ENCODE data around the gene SELE. TPM values are rescaled to one million over a fixed set of nuclear protein-coding genes. Genes with fewer than 3 reads are reported as not detected.

The SELE gene
- total and polyA plus RNA-seq, 2 of the 4 experiments (the other 2 are of a cell fraction) = not detected

- Histone ChIP-seq H3K4me3 (ENCODE audit: insufficient read depth, low read depth, low read length) (no peak overlapping the region), H3K9me3 (ENCODE audit: control insufficient read depth, insufficient read depth, low read length) (no peaks in the 10 kb centered on the region), H2BK120ac (ENCODE audit: low read depth, low read length) (no peak overlapping the region), H3K23ac (ENCODE audit: low read depth, low read length) (no peak overlapping the region), H3K27me3 (ENCODE audit: control insufficient read depth, insufficient read depth, low read length) (no peaks in the 10 kb centered on the region), H4K20me1 (ENCODE audit: insufficient read depth, low read length) (no peaks in the 10 kb centered on the region), H3K4me2 (ENCODE audit: low read depth, low read length) (no peak overlapping the region), H3K4ac (ENCODE audit: low read depth, low read length) (no peak overlapping the region), H3K18ac (ENCODE audit: low read depth, low read length) (no peak overlapping the region), H2AFZ (replicated peaks; ENCODE audit: low read length, poor library complexity) (no peak overlapping the region), H2AK9ac (replicated peaks; ENCODE audit: low read depth, low read length, poor library complexity) (no peak overlapping the region), H2AK5ac (ENCODE audit: low read depth, low read length) (no peak overlapping the region), H4K8ac (ENCODE audit: low read depth in 2 of 2, low read length in 2 of 2) (no peak overlapping the region), H4K5ac (ENCODE audit: low read depth, low read length) (no peak overlapping the region), H3K79me1 (ENCODE audit: low read depth in 1 of 2, low read length in 2 of 2) (no peaks in the 10 kb centered on the region), H3K56ac (ENCODE audit: extremely low read depth, insufficient read depth, low read length) (no peak overlapping the region), H3K27ac (ENCODE audit: insufficient read depth, low read length) (no peak overlapping the region), H2BK15ac (ENCODE audit: low read depth, low read length) (no peak overlapping the region), H2BK20ac (ENCODE audit: low read depth, low read length) (no peak overlapping the region), H2BK5ac (ENCODE audit: low read depth, low read length, poor library complexity, severe bottlenecking) (no peak overlapping the region), H3K9ac (ENCODE audit: low read depth, low read length) (no peak overlapping the region), H4K91ac (ENCODE audit: insufficient read depth, low read depth, low read length) (no peak overlapping the region), H3K4me1 (ENCODE audit: control insufficient read depth, insufficient read depth, low read length) (no peaks in the 10 kb centered on the region), H3K9me1 (ENCODE audit: insufficient read depth, low read length) (no peaks in the 10 kb centered on the region), H3K36me3 (ENCODE audit: control insufficient read depth, insufficient read depth, low read length) (no peaks in the 10 kb centered on the region), H3K14ac (replicated peaks; ENCODE audit: low read depth, low read length) (no peak overlapping the region)
- ATAC-seq (ENCODE audit: low read depth) = no peak
- intact Hi-C loops (cut with micrococcal nuclease) = no loop called here
- dilution Hi-C loops (cut with HindIII; ENCODE audit: low sequenced_read_pairs, unreplicated experiment) = no loop called here
- ChIA-PET CTCF (interaction anchor here (0.7 kb wide), 1 partner anchor 31 kb away, joined by 5 read pairs; no protein-coding TSS in a partner anchor), POLR2A (ENCODE audit: unreplicated experiment) (no interaction called here)
- no peak for TF ChIP-seq CHD1 (IDR thresholded peaks at IDR 0.05; ENCODE audit: low read depth, low read length)
- no peak for TF ChIP-seq BHLHE40 (IDR thresholded peaks at IDR 0.05; ENCODE audit: low read depth, low read length)
- no peak for DNase-seq
- in situ Hi-C loops (cut with MboI; ENCODE audit: low sequenced_read_pairs) = no loop called here
- no CpG with 5 or more reads among the region's 1 CpG for WGBS, 2 experiments (ENCODE audit: extremely low coverage in 2 of 2, insufficient read length in 1 of 2)
- BruUV-seq (replicated peaks) = no TSS peak
Measured at GRCh38 chr1:169697755-169698154, 36.1 kb downstream of the SELE start.

Data from IMR-90 (cell line).